Ishikawa (cell line): Measurements from ENCODE around the gene COX14.

Experiments used
- CEBPB ChIP-seq: IDR thresholded peaks from 2 replicates; pipeline ENCODE4 v1.6.1; 2012
- CREB1 ChIP-seq: IDR thresholded peaks from 2 replicates; pipeline ENCODE4 v1.6.1; 2012; ENCODE audit warnings: low read depth
- EGR1 ChIP-seq: IDR thresholded peaks from 2 replicates; pipeline ENCODE4 v1.6.1; 2012
- EP300 ChIP-seq: IDR thresholded peaks from 2 replicates; pipeline ENCODE4 v1.6.1; 2012; ENCODE audit warnings: borderline replicate concordance
- FOXM1 ChIP-seq: IDR thresholded peaks from 2 replicates; pipeline ENCODE4 v1.6.1; 2012; ENCODE audit warnings: low read depth, borderline replicate concordance
- NFIC ChIP-seq: IDR thresholded peaks from 2 replicates; pipeline ENCODE4 v1.6.1; 2012
- RAD21 ChIP-seq: IDR thresholded peaks from 2 replicates; pipeline ENCODE4 v1.6.1; 2012; ENCODE audit warnings: low read depth
- TAF1 ChIP-seq: IDR thresholded peaks from 2 replicates; pipeline ENCODE4 v1.6.1; 2012; ENCODE audit warnings: low read depth, mild to moderate bottlenecking
- TCF12 ChIP-seq: IDR thresholded peaks from 2 replicates; pipeline ENCODE4 v1.6.1; 2012; ENCODE audit warnings: low read depth
- TEAD4 ChIP-seq: IDR thresholded peaks from 2 replicates; pipeline ENCODE4 v1.6.1; 2012
- USF1 ChIP-seq: IDR thresholded peaks from 2 replicates; pipeline ENCODE4 v1.6.1; 2012
- YY1 ChIP-seq: IDR thresholded peaks from 2 replicates; pipeline ENCODE4 v1.6.1; 2012; ENCODE audit warnings: low read depth
- ZBTB7A ChIP-seq: IDR thresholded peaks from 2 replicates; pipeline ENCODE4 v1.6.1; 2012; ENCODE audit warnings: low read depth
- TF ChIP-seq, protein P1 (sequence below): IDR thresholded peaks from 2 replicates; pipeline ENCODE4 v1.6.1; 2012
- TF ChIP-seq, protein P2 (sequence below): IDR thresholded peaks from 2 replicates; pipeline ENCODE4 v1.6.1; 2012; ENCODE audit warnings: low read depth, mild to moderate bottlenecking

COX14 gene

DNA sequence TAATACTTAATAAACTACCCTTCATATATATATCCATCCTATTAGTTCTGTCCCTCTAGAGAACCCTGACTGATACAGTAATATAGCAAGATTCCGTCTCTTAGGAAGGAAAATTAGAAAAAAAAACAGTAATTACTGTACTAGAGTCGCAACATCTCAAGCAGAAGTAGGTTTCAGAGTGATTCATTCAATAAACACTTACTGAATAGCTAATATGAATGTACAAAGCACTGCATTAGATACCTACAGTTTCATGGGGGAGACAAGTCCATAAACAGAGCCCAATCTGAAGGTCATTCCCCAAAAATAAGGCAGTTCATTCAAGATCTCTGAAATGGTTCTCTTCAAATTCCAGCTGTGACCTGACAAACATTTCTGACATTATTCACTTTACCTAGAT, 45.2 kb downstream of the COX14 start:
- TF ChIP-seq TCF12 (no peak), TEAD4 (no peak), TAF1 (no peak), RAD21 (no peak), CEBPB (no peak), EP300 (no peak), YY1 (no peak), CREB1 (no peak)

DNA sequence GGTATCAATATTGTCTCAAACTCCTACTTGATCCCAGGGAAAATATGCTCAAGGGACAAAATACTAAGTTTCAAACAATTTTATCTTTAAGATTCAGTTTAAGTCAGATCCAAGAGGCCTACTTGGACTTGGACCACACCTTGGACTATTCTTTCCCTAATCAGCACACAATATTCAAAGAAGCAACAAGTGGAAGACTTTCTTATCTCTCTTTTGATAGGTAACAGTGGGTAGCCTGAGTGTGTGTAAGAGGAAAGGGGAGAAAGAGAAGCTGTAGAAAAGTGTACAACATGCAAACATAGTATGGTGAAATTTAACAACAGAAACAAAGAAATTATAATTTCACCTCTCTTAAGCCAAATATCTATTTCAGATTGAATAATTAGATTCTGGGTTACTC, 48.6 kb downstream of the COX14 start:
- TF ChIP-seq EP300 (no peak), NFIC (no peak), ZBTB7A (no peak), CREB1 (no peak), CEBPB (no peak), TEAD4 (no peak), TAF1 (no peak), FOXM1 (no peak), RAD21 (no peak), USF1 (no peak), EGR1 (no peak), TCF12 (no peak), YY1 (no peak)
- TF ChIP-seq, protein P1, sequence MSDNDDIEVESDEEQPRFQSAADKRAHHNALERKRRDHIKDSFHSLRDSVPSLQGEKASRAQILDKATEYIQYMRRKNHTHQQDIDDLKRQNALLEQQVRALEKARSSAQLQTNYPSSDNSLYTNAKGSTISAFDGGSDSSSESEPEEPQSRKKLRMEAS, result no peak
- TF ChIP-seq, protein P2, sequence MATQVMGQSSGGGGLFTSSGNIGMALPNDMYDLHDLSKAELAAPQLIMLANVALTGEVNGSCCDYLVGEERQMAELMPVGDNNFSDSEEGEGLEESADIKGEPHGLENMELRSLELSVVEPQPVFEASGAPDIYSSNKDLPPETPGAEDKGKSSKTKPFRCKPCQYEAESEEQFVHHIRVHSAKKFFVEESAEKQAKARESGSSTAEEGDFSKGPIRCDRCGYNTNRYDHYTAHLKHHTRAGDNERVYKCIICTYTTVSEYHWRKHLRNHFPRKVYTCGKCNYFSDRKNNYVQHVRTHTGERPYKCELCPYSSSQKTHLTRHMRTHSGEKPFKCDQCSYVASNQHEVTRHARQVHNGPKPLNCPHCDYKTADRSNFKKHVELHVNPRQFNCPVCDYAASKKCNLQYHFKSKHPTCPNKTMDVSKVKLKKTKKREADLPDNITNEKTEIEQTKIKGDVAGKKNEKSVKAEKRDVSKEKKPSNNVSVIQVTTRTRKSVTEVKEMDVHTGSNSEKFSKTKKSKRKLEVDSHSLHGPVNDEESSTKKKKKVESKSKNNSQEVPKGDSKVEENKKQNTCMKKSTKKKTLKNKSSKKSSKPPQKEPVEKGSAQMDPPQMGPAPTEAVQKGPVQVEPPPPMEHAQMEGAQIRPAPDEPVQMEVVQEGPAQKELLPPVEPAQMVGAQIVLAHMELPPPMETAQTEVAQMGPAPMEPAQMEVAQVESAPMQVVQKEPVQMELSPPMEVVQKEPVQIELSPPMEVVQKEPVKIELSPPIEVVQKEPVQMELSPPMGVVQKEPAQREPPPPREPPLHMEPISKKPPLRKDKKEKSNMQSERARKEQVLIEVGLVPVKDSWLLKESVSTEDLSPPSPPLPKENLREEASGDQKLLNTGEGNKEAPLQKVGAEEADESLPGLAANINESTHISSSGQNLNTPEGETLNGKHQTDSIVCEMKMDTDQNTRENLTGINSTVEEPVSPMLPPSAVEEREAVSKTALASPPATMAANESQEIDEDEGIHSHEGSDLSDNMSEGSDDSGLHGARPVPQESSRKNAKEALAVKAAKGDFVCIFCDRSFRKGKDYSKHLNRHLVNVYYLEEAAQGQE, result no peak

GRCh38 chr12:50162230-50162629, 50.2 kb downstream of the COX14 start:
- no peak for TF ChIP-seq NFIC
- no peak for TF ChIP-seq CREB1
- no peak for TF ChIP-seq USF1
- no peak for TF ChIP-seq ZBTB7A
- TF ChIP-seq CEBPB, result no peak
- no peak for TF ChIP-seq TCF12
- TF ChIP-seq, protein P2, result no peak
- no peak for TF ChIP-seq FOXM1
- TF ChIP-seq YY1, result no peak
- TF ChIP-seq EP300, result no peak
- no peak for TF ChIP-seq EGR1
- TF ChIP-seq TAF1, result no peak
- TF ChIP-seq, protein P1, result no peak
- no peak for TF ChIP-seq RAD21
- TF ChIP-seq TEAD4, result no peak

GRCh38 chr12:50164963-50165362, 52.9 kb downstream of the COX14 start:
- no peak for TF ChIP-seq CREB1
- TF ChIP-seq, protein P1, result no peak
- TF ChIP-seq, protein P2, result no peak

DNA sequence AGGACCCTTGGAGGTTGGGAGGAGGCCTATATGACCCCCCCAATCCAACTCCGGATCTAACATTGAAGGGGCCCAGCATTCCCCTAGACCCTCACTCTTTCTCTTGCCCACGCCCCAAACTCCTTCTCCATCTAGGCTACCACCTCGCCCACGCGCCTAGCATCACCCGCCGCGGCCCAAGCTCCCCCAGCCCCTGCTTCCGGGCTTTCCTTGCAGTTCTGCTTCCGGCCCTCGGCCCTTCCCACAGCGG, 54.7 kb downstream of the COX14 start:
- TF ChIP-seq EGR1 (peak; percentile 85), USF1 (no peak)
